Ascending aorta (tissue), 2 donors: ENCODE measurements around the gene TBX15. TPM values are rescaled to one million over a fixed set of nuclear protein-coding genes. Genes with fewer than 3 reads are reported as not detected.
"Not testable (repeated sequence)": the region's sequence is repeated elsewhere in the genome, so short reads cannot be mapped to it uniquely, and the experiment has no call there.

Source experiments
- DNase-seq, 2 donors: peaks; one replicate each; pipeline ENCODE4 v3.0.0-alpha.2; 2019; ENCODE audit warnings: low spot score in 2 of 2
- H3K27ac ChIP-seq, 2 donors: fragments of 200-600 bp; sonication (generic); one replicate each; pipeline ENCODE4 v1.5.1; 2016 to 2017; ENCODE audit warnings: mild to moderate bottlenecking in 1 of 2
- H3K27me3 ChIP-seq: fragments of 200-600 bp; sonication (generic); one replicate; pipeline ENCODE4 v1.5.1; 2017
- H3K36me3 ChIP-seq, 2 donors: fragments of 200-600 bp; sonication (generic); one replicate each; pipeline ENCODE4 v1.5.1; 2016
- H3K4me1 ChIP-seq, 2 donors: fragments of 200-600 bp; sonication (generic); one replicate each; pipeline ENCODE4 v1.5.1; 2016 to 2017; ENCODE audit warnings: mild to moderate bottlenecking in 1 of 2
- H3K4me3 ChIP-seq, 2 donors: fragments of 200-600 bp; sonication (generic); one replicate each; pipeline ENCODE4 v1.5.1; 2016 to 2017; ENCODE audit warnings: mild to moderate bottlenecking in 1 of 2
- H3K9me3 ChIP-seq, 2 donors: fragments of 200-600 bp; sonication (generic); one replicate each; pipeline ENCODE4 v1.5.1; 2016
- CTCF ChIP-seq, 3 experiments: fragments of 200-600 bp in 2 of 3; fragments of 450-650 bp in 1 of 3; sonication (generic) in 2 of 3; IDR thresholded peaks; one replicate each; pipeline ENCODE4 v1.5.1; 2016 to 2019; ENCODE audit warnings: antibody characterized with exemption in 3 of 3, mild to moderate bottlenecking in 1 of 3, moderate library complexity in 1 of 3
- intact Hi-C: fragments of 100-400 bp; cut with DNase I; formaldehyde crosslinking; loops from one replicate; pipeline ENCODE4 v1.15.1; 2023
- total RNA-seq: library from RNA; depleted of rRNA; stranded (reverse); fragments of >200 nt; gene quantifications from one replicate; pipeline ENCODE4 v1.1.0, GENCODE V29; 2016

The TBX15 gene
- total RNA-seq, 1 donor from 2014 or later, result 1.8 TPM

GRCh38 chr1:118918230-118918939, 69.8 kb downstream of the TBX15 start:
- DNase-seq, result no peak
- Histone ChIP-seq H3K27ac (no peak overlapping the region), H3K4me3 (no peak overlapping the region), H3K9me3 (no peaks in the 10 kb centered on the region), H3K36me3 (no peaks in the 10 kb centered on the region), H3K4me1 (no peaks in the 10 kb centered on the region), H3K27me3 (no peaks in the 10 kb centered on the region)
- intact Hi-C loops, result no loop called here
- no peak for TF ChIP-seq CTCF (IDR thresholded peaks at IDR 0.05)

GRCh38 chr1:118916346-118916745, 71.8 kb downstream of the TBX15 start:
- H3K4me3 ChIP-seq, intact Hi-C loops, DNase-seq, H3K27me3 ChIP-seq, H3K36me3 ChIP-seq, H3K4me1 ChIP-seq, H3K27ac ChIP-seq, H3K9me3 ChIP-seq: not testable (repeated sequence)

- Histone ChIP-seq H3K27me3 (no peaks in the 10 kb centered on the region), H3K36me3 (no peaks in the 10 kb centered on the region), H3K27ac (no peak overlapping the region), H3K4me1 (no peaks in the 10 kb centered on the region), H3K9me3 (no peaks in the 10 kb centered on the region), H3K4me3 (no peak overlapping the region)
- no peak for DNase-seq
- intact Hi-C loops, result no loop called here
- no peak for TF ChIP-seq CTCF (IDR thresholded peaks at IDR 0.05)
Measured at GRCh38 chr1:118914379-118915161, 73.6 kb downstream of the TBX15 start.

GRCh38 chr1:118913818-118914217, 74.3 kb downstream of the TBX15 start:
- no peak overlapping the region for H3K27ac ChIP-seq

GRCh38 chr1:118912574-118912973, 75.6 kb downstream of the TBX15 start:
- H3K36me3 ChIP-seq, result no peaks in the 10 kb centered on the region
- intact Hi-C loops, result no loop called here
- H3K9me3 ChIP-seq, result no peaks in the 10 kb centered on the region
- H3K4me1 ChIP-seq, result no peaks in the 10 kb centered on the region
- H3K4me3 ChIP-seq, result no peak overlapping the region
- no peak for DNase-seq
- H3K27me3 ChIP-seq, result no peaks in the 10 kb centered on the region
- TF ChIP-seq CTCF (IDR thresholded peaks at IDR 0.05), result no peak
- no peak overlapping the region for H3K27ac ChIP-seq

More at GRCh38 chr1:118913818-118914217, 74.3 kb downstream of the TBX15 start:
- no peak for DNase-seq
- Histone ChIP-seq H3K4me3 (no peak overlapping the region), H3K36me3 (no peaks in the 10 kb centered on the region), H3K9me3 (no peaks in the 10 kb centered on the region), H3K4me1 (no peaks in the 10 kb centered on the region), H3K27me3 (no peaks in the 10 kb centered on the region)
- intact Hi-C loops, result no loop called here
- no peak for TF ChIP-seq CTCF (IDR thresholded peaks at IDR 0.05)

- H3K27me3 ChIP-seq, result no peaks in the 10 kb centered on the region
- H3K4me1 ChIP-seq, result no peaks in the 10 kb centered on the region
- H3K9me3 ChIP-seq, result no peaks in the 10 kb centered on the region
- H3K4me3 ChIP-seq, result no peak overlapping the region
- no peaks in the 10 kb centered on the region for H3K36me3 ChIP-seq
- intact Hi-C loops, result no loop called here
- DNase-seq, result no peak
- TF ChIP-seq CTCF (IDR thresholded peaks at IDR 0.05), result no peak
- H3K27ac ChIP-seq, result no peak overlapping the region
Measured at GRCh38 chr1:118911571-118911970, 76.6 kb downstream of the TBX15 start.
